NCI-H187 treated with DMSO at 0.1 percent for 48 hours (cell line): ENCODE data around the gene ARHGAP19.
"Not testable (repeated sequence)": the region's sequence is repeated elsewhere in the genome, so short reads cannot be mapped to it uniquely, and the experiment has no call there.

Experiments
- DNase-seq: peaks from one replicate; lab custom pipeline; 2025; lab: John Stamatoyannopoulos, UW

The ARHGAP19 gene

DNA sequence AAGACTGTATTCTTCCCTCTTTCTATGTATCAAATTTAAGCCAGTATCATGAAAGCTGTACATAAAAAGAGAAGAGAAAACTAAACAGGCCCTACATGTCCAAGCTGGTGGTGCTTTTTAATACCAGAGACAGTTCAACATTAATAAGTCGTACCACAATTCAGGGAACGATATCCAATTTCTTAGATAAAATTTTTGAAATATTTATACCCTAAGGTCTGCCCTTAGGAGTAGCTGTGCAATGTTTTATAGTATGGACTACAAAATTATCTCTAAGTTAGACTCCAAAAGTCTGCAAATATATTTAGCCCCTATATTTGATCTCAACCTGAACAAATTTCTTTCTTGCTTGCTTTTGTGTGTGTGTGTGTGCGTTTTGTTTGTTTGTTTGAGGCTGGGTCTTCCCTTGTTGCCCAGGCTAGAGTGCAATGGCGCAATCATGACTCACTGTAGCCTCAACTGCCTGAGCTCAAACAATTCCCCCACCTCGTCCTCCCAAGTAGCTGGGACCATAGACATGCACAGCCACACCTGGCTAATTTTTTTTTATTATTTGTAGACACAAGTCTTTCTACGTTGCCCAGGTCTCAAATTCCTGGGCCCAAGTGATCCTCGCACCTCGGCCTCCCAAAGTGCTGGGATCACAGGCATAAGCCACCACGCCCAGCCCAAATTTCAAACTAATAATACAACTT is 13.2 kb downstream of the ARHGAP19 start:
- no peak for DNase-seq

DNA sequence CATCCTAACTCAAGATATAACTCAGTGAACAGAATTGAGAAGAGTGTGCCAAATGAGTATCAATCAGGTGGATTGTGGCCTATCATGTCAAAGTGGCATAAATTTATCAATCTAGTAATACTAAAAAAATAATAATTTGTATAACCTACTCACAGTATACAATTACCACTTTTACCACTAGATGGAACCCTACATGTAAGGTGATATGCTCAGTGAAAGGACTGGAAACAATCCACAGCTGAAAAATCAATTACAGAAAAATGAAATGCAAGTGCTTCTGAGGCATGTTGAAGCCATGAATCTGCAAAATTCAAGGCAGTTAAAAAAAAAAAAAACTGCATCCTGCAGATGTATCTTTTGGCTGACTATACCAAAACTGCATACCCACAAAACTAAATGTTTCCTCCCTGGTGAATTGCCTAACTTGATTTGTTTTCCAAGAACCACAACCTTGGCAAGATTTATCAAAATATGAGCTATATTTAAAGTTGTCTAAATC is 13.9 kb downstream of the ARHGAP19 start:
- peak; percentile 3 for DNase-seq

DNA sequence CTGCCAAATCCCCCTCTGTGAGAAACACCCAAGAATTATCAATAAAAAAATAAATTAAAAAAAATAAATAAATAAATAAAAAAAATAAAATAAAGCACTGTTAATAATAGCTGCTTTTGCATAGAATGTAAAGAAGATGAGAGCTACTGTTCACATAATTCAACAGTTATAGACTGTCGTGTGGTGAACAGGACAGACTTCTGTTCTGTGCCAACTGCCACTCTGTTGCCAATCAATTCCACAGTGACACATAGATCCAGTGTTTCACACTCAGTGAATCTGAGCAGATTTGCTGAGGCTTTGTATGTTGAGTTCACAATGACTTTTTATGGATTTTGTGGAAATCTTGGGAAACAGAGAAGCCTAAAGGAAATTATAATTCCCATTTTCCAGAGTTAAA is 14.9 kb downstream of the ARHGAP19 start:
- DNase-seq, result no peak

DNA sequence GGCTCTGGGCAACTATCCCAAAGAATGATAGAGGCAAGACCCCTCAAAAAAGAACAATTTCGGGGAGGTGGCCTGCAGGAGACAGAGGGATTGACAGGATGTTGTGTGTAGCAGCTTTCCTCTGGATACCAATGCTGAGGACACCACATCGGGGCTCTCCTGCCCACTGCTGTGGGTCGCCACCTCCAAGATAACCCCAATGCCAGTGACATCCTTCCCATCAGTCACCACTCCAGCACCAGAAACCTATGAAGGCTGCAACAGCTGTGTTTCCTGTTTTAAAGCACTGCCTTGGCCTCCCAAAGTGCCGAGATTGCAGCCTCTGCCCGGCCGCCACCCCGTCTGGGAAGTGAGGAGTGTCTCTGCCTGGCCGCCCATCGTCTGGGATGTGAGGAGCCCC is 17.6 kb downstream of the ARHGAP19 start:
- DNase-seq, result no peak

DNA sequence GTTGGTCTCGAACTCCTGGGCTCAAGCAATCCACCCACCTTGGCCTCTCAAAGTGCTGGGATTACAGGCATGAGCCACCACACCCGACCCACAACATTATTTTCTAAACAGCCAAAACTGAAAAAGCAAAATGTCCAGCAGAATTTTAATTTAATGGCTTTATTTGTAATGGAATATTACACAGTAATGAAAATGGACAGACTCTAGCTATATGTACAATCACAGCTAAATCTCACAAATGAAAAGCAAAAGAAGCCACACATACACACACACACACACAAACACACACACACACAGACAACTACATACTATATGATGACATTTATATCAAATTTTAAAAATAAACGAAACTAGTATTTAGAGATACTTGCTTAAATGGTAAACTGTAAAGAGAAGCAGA is 18.7 kb downstream of the ARHGAP19 start:
- DNase-seq, result no peak

DNA sequence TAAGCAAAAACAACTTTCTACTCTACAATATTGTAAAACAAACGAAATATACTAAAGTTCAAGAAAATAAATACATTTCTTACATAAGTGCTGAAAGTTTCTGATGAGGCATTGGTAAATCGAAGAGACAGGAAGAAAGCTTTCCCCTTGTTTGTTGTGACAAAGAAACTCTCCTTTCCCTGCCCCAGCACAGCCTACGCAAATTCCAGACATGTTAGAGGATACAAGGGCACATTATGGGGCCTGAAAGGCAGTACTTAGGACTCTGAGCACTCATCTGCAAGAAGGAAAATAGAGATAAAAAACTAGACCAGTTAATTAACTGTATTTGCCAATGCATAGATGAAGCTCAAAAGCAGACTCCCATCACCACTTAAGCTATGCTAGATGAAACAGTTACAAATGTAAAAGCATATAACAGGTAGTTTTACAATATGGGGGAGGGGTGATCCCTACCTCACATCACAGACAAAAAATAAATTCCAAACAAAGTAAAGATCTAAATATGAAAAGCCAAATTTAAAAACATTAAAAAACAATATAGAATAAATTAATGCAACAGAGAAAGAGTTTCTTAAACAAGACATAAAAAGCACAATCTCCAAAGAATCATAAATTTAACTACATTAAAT is 21.8 kb downstream of the ARHGAP19 start:
- DNase-seq, result no peak

DNA sequence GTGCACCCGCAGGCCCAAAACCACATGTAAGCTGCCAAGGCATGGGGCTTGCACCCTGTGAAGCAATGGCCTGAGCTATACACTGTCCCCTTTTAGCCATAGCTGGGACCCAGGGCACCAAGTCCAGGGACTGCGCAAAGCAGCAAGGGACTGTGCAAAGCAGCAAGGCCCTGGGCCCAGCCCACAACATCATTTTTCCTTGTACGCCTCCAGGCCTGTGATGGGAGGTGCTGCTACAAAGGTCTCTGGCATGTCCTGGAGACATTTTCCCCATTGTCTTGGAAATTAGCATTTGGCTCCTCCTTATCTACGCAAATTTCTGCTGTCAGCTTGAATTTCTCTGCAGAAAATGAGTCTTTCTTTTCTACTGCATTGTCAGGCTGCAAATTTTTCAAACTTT is 24.8 kb downstream of the ARHGAP19 start:
- no peak for DNase-seq

DNA sequence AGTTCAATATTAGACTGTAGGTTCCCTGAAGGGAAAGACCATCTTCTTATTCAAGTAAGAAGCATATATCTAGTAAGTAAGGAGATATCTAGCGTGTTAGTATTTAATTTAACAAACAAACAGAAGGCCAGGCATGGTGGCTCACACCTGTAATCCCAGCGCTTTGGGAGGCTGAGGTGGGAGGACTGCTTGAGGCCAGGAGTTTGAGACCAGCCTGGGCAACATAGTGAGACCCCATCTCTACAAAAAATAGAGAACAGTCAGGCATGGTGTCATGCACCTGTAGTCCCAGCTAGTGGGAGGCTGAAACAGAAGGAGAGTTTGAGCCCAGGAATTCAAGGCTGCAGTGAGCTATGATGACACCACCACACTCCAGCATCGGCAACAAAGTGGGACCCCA is 27.3 kb downstream of the ARHGAP19 start:
- DNase-seq, result not testable (repeated sequence)

DNA sequence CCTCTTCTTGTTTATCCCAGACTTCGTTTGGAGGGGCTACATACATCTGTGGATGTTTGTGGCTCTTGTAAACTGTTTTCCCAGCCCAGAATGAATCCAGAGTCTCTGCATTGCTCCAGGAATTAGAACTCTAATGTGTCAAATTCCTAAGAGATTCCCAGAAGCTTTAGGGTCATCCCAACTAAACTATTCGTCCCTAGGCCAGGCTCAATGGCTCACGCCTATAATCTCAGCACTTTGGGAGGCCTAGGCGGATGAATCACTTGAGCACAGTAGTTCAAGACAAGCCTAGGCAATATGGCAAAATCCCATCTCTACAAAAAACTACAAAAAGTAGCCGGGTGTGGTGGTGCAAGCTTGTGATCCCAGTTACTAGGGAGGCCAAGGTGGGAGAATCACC is 28.5 kb downstream of the ARHGAP19 start:
- no peak for DNase-seq

DNA sequence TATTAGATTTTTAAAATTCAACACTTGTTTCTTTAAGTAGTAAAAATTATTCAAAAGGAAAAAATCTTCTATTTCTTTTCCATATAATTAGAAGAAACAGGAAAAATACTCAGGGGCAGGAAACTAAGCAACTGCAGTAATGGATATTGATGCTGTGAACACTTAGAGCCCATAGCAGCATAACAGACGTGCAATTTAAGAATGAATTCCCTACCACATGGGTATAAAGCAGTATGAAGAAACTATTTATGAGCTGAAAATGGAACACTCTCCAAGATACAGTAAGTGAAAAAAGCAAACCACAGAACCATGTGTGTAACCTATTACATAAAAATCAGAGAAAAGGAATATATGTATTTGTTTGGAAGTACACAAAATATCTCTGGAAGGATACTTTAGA is 30.8 kb downstream of the ARHGAP19 start:
- no peak for DNase-seq

DNA sequence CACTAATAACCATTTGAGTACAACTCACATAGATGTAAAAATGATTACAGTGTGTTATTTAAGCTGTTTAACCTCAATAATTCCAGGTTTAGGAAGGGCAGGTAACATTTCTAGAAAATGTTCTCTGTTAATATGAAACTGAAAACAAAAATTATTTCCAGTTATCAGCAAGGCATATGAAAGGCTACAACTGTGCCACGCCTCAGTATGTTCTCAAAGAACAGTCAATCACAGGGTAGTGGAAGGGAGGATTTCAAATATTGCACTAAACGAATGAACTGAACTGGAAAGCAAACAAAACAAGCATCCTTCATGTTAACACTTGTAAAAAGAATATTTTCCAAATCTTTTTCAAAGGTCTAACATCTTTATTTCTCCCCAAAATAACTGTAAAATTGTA is 31.3 kb downstream of the ARHGAP19 start:
- DNase-seq, result no peak

DNA sequence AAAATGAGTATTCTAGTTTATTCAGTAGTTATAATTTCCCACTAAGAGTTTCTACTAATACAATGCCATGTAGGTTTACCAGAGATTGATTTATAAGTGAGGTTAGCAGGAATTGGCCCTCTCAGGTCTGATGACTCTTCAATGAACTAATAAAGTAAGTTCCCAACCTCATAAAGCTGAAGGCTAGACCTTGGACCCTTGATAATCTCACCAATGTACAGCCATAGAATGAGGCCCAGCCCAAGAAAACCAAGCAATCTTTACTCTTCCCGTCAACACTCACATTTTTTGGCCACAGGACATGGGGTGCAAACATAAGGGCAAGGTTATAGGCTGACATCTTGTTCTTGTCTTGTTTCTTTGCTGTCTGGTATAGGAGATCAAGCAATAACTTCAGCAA is 33.3 kb downstream of the ARHGAP19 start:
- DNase-seq, result no peak

DNA sequence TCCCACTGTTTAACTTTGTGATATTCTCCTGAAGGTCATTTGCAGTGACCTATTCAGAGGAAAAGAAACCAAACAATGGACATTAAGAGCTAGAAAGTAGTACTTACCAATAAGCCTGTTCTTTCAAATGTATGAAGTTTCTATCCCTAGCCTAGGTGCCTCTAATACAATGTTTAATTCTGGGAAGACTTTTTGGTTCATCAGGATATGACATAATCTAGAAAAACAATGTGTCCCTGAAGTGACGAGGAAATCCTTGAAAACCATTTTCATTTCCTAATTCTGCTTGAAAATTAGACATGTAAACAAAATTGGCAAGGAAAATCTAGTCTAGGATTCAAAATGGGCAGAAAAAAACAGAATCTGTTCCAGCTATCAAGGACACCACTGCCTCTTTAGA is 36.1 kb downstream of the ARHGAP19 start:
- DNase-seq, result no peak

DNA sequence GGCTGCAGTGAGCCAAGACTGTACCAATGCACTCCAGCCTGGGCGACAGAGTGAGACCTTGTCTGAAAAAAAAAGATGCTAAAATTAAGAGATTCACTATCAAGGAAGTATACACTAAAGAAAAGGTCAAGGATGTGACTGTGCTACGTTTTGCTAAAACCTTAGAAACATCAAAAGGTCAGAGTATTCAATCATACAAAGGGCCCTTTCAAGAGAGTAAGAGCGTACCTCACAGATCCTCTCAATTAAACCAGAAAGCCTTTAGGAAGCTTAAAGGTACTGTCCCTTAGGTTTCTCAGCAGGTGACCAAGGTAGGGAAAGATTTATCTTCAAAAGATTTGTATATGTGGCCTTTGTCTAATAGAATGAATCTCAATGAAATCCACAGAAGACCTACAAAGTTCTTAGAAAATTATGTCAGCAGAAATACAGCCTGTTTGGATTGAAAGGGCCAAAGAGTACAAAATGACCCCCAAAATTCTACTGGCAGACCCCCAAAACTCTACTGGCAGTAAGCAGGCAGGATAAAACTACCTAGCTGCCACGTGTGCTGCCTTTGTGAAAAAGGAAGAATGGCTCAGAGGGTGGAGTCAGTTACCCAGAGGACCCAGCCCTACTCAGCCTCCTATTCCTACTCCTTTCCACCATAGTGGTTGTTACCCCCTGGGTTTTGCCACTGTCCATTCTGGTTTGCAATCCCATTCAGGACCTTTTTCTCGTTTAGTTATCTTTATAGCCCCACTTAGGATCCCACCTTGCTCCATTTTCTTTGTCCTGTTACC is 36.7 kb downstream of the ARHGAP19 start:
- no peak for DNase-seq

DNA sequence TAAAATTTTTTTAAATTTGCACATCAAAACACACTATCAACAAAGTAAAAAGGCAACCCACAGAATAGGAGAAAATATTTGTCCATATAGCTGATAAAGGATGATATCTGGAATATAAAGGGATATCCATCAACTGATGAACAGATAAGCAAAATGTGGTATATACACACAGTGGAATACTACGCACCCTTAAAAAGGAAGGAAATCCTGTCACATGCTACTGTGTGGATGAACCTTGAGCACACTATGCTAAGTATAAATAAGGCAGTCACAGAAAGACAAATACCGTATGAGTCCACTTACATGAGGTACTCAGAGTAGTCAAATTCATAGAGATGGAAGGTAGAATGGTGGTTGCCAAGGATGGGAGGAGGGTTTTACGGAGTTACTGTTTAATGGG is 37.7 kb downstream of the ARHGAP19 start:
- DNase-seq, result no peak

DNA sequence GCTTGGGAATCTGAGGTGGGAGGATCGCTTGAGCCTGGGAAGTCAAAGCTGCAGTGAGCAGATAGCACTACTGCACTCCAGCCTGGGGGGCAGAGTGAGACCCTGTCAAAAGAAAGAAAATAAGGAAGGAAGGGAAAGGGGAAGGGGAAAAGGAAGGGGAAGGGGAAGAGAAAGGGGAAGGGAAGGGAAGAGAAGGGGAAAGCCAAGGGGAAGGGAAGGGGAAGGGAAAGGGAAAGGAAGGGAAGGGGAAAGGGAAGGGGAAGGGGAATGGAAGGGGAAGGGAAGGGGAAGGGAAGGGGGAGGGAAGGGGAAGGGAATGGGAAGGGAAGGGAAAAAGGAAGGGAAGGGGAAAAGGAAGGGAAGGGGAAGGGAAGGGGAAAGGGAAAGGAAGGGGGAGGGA is 41.5 kb downstream of the ARHGAP19 start:
- no peak for DNase-seq

DNA sequence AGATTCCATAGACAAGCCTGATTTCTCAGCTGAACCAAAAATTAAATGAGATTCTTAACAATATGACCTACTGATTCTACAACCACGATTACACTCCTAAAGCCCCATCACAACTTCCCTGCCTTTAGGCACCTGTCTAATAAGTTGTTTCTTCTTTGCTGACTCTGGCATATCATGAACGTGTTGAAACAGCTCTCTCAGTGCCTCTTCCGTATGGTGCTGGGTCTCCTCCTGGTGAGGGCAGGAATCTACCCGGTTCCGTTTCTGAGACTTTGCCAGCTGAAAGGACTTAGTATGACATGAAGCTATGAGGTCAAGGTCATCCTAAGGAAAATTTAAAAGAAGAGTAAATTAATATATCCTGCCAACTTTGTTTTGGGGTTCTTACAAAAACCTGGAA is 48.6 kb downstream of the ARHGAP19 start:
- no peak for DNase-seq

DNA sequence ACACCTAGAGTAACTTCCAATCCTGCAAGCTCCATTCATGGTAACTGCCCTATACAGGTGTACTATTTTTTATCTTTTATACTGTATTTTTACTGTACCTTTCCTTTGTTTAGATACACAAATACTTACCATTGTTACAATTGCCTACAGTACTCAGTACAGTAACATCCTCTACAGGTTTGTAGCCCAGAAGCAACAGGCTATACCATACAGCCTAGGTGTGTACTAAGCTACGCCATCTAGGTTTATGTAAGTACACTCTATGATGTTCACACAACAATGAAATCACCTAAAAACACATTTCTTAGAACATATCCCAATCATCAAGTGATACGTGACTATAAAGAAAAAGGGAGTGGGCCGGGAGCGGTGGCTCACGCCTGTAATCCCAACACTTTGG is 53.6 kb downstream of the ARHGAP19 start:
- no peak for DNase-seq

DNA sequence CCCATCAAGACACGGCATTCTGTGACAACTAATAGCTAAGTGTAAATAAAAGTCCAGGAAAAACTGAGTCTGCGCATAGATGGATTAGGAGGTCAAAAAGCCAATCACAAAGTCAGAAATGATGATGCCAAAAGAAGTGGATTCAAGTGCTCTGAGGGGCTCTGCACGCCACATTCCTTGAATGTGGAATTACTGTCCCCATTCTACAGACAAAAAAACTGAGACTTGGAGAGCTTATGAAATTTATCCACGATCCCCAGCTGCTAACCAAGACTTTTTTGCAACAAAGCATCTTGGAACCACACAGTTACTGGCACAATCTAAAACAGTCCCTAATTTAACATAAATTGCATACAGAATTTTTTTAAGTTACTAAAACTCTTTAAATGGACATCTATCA is 57.1 kb downstream of the ARHGAP19 start:
- DNase-seq, result no peak

DNA sequence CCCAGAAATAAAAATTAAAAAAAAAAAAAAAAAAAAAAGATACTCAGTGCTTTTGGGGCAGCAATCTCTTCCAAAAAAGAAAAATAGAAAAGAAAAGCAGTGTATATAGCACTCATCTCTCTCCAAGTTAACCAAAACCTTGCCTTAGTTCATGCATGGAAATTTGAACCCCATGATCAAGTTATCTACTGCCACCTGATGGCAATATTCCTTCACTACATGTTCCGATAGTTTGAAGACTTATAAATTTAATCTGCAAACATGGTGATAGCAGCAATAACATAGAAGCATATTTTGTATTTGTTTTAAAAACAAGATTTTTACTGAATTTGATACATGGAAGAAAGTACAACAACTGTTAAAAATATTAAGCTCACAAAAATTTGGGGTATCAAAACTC is 58.0 kb downstream of the ARHGAP19 start:
- peak; percentile 4 for DNase-seq

DNA sequence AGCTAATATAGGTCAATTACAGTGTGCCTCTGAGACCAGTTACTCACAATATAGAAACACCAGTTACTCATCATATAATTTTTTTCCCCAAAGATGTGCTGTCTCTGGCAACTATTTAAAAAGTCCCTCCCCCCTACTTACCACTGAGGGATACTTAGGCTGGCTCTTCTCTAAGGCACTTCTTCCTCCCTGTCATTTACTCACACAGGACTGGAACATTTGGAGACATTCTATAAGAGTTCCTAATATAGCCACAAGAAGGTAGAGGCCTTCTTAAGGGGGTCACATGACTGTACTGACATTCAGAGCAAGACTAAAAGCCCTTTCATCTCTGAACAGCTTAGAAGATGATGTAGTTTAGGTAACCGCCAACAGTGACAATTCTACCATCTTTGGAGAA is 62.3 kb downstream of the ARHGAP19 start:
- no peak for DNase-seq

DNA sequence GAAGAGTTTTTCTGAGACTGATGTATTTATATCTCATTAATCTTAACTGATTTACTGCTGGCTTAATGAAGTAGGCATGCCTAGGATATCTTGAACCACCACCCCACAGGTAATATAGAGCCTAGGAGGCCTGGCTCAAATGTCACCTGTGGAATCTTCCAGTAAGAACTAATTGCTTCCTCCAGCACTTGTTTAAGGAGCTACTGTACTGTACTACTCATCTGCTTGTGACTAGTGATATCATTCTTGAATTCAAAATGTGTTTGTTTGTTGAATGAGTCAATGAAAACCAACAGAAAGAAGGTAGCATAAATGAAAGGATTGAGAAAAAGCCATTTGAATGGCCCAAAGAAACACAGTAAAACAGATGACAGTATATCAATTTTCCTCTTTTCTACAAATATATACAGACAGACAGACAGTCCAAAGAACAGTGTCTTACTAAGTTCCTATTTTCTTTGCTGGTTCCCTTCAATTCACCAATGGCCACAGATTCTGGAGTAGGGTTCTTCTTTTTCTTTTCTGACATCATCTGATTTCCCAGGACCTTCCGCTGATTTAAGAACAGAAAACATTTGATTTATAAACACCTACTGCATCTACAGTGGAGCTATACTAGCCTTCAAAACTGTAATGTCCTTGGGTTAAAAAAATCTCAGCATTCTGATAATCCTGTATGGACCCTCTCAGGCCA is 63.0 kb downstream of the ARHGAP19 start:
- no peak for DNase-seq

DNA sequence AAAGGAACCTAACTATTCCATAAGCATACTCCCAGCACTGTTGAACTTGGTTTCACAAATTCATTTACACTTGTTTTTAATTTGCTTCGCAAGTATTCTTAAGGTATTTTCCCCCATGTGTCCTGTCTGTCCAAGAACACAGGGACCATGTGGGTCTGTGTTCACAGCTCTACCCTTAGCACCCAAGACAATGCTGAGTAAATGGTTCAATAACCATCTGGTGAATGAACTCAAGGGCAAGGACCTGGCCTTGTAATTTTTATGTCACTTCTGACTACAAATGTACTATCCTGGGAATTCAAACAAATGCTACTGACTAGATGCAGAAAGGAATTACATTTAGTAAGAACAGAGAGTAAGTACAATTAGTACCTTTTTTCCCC is 63.7 kb downstream of the ARHGAP19 start:
- DNase-seq, result no peak
